HepG2 (cell line): ENCODE measurements around the gene MAPK9.
"Not testable (repeated sequence)": the region's sequence is repeated elsewhere in the genome, so short reads cannot be mapped to it uniquely, and the experiment has no call there.

ENCODE experiments used
- CSRNP2 ChIP-seq: sonication (generic); formaldehyde crosslinking; conservative IDR thresholded peaks from 2 replicates; pipeline ENCODE4 v1.8.0; 2022; ENCODE audit warnings: low read depth, missing genetic modification reagents
- DNMT3B ChIP-seq: conservative IDR thresholded peaks from 2 replicates; pipeline ENCODE4 v1.6.1; 2016; ENCODE audit warnings: missing biosample characterization, control low read depth
- E2F2 ChIP-seq: sonication (generic); formaldehyde crosslinking; IDR thresholded peaks from 2 replicates; pipeline ENCODE4 v1.4.0; 2020; ENCODE audit warnings: missing genetic modification reagents, borderline replicate concordance
- ELF1 ChIP-seq: sonication (generic); formaldehyde crosslinking; IDR thresholded peaks from 2 replicates; pipeline ENCODE4 v1.4.0; 2020; ENCODE audit warnings: missing genetic modification reagents
- ETS1 ChIP-seq: sonication (generic); formaldehyde crosslinking; IDR thresholded peaks from 2 replicates; pipeline ENCODE4 v1.4.0; 2020; ENCODE audit warnings: missing genetic modification reagents
- FOXP1 ChIP-seq, 2 experiments: fragments of 450-650 bp in 1 of 2; IDR thresholded peaks; 2 replicates each; pipeline ENCODE4 v1.6.1; 2017 to 2018; ENCODE audit warnings: antibody characterized with exemption in 1 of 2
- MAZ ChIP-seq, 2 experiments: sonication (generic) in 1 of 2; formaldehyde crosslinking in 1 of 2; IDR thresholded peaks; 2 replicates each; pipeline versions ENCODE4 v1.5.0 to v1.6.1; 2012 to 2020; ENCODE audit warnings: low read depth in 2 of 2, mild to moderate bottlenecking in 2 of 2, borderline replicate concordance in 1 of 2, improper control_type of control experiment in 1 of 2, low read length in 1 of 2, missing genetic modification reagents in 1 of 2, moderate library complexity in 1 of 2
- ZMAT3 ChIP-seq: sonication (generic); formaldehyde crosslinking; conservative IDR thresholded peaks from 2 replicates; pipeline ENCODE4 v1.7.0; 2021; ENCODE audit warnings: missing genetic modification reagents
- ZNF609 ChIP-seq: sonication (generic); formaldehyde crosslinking; IDR thresholded peaks from 2 replicates; pipeline ENCODE4 v1.4.0; 2020; ENCODE audit warnings: mild to moderate bottlenecking, missing genetic modification reagents, borderline replicate concordance
- ZSCAN20 ChIP-seq: sonication (generic); formaldehyde crosslinking; IDR thresholded peaks from 2 replicates; pipeline ENCODE4 v1.4.0; 2020; ENCODE audit warnings: missing genetic modification reagents, mild to moderate bottlenecking, borderline replicate concordance

DNA sequence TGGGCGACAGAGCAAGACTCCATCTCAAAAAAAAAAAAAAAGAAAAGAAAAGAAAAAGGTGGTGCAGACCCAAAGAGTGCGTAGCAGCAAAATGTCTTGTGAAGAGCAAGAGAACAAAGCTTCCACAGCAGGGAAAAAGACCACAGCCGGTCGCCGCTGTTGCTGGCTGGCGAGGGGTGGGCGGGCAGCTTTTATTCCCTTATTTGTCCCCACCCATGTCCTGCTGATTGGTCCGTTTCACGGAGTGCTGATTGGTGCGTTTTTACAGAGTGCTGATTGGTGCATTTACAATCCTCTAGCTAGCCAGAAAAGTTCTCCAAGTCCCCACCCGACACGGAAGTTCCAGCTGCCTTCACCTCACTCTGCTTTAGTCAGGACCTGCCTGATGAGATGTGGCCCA is 81.8 kb downstream of the MAPK9 start:
- TF ChIP-seq ZMAT3 (CRISPR knock-in tag); MAZ (IDR thresholded peaks at IDR 0.05; ENCODE audit: borderline replicate concordance, low read depth, low read length); MAZ (CRISPR knock-in tag; IDR thresholded peaks at IDR 0.05; ENCODE audit: low read depth); DNMT3B; ZSCAN20 (CRISPR knock-in tag); FOXP1 (IDR thresholded peaks at IDR 0.05); FOXP1 (CRISPR knock-in tag; IDR thresholded peaks at IDR 0.05); CSRNP2 (CRISPR knock-in tag); ELF1 (CRISPR knock-in tag); ZNF609; ETS1 (CRISPR knock-in tag); E2F2: not testable (repeated sequence)
